ENCODE results near the gene MICAL1.

MICAL1 gene

DNA sequence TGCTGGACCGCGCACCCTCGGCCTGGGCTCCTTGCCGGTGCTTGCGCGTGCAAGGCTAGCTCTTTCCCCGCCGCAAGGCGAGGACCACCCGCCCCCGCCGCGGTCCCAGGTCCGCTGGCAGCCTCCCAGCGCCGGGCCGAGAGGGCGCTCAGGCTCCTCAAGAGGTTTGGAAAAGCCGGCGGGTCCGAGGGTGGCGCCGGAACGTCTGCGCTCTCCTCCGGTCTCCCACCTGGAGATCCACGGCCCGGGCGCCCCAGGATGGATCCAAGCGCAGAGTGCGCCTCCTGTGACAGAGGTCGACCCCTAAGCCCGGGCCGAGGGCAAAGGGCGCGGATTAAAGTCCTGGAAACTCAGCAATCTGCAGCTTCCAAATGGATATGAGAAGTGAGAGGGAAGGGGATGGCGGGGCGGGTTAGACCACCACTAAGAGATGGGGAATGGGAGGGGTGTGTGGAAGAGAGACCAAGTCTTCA, 575 bp upstream of the MICAL1 start (continued):
- no peak; the same call in none of the 2 replicates for TF ChIP-seq SP7 (tag by site-specific recombination; IDR thresholded peaks at IDR 0.05)
- TF ChIP-seq ZNF184 (tag by site-specific recombination; IDR thresholded peaks at IDR 0.05) = no peak
- TF ChIP-seq ZNF521 (tag by site-specific recombination; IDR thresholded peaks at IDR 0.05) = no peak
- TF ChIP-seq, protein P1, sequence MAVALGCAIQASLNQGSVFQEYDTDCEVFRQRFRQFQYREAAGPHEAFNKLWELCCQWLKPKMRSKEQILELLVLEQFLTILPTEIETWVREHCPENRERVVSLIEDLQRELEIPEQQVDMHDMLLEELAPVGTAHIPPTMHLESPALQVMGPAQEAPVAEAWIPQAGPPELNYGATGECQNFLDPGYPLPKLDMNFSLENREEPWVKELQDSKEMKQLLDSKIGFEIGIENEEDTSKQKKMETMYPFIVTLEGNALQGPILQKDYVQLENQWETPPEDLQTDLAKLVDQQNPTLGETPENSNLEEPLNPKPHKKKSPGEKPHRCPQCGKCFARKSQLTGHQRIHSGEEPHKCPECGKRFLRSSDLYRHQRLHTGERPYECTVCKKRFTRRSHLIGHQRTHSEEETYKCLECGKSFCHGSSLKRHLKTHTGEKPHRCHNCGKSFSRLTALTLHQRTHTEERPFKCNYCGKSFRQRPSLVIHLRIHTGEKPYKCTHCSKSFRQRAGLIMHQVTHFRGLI (tag by site-specific recombination; IDR thresholded peaks at IDR 0.05) = no peak
- TF ChIP-seq ZNF394 (tag by site-specific recombination; IDR thresholded peaks at IDR 0.05; ENCODE audit: borderline replicate concordance) = no peak
- TF ChIP-seq, protein P2, sequence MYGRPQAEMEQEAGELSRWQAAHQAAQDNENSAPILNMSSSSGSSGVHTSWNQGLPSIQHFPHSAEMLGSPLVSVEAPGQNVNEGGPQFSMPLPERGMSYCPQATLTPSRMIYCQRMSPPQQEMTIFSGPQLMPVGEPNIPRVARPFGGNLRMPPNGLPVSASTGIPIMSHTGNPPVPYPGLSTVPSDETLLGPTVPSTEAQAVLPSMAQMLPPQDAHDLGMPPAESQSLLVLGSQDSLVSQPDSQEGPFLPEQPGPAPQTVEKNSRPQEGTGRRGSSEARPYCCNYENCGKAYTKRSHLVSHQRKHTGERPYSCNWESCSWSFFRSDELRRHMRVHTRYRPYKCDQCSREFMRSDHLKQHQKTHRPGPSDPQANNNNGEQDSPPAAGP (tag by site-specific recombination; IDR thresholded peaks at IDR 0.05) = 0 out of 2 replicates have a peak, but pooled peaks have one; percentile 46
- TF ChIP-seq, protein P3, sequence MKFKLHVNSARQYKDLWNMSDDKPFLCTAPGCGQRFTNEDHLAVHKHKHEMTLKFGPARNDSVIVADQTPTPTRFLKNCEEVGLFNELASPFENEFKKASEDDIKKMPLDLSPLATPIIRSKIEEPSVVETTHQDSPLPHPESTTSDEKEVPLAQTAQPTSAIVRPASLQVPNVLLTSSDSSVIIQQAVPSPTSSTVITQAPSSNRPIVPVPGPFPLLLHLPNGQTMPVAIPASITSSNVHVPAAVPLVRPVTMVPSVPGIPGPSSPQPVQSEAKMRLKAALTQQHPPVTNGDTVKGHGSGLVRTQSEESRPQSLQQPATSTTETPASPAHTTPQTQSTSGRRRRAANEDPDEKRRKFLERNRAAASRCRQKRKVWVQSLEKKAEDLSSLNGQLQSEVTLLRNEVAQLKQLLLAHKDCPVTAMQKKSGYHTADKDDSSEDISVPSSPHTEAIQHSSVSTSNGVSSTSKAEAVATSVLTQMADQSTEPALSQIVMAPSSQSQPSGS (tag by site-specific recombination; IDR thresholded peaks at IDR 0.05; ENCODE audit: low read depth) = no peak
- no peak for TF ChIP-seq ZNF768 (tag by site-specific recombination; IDR thresholded peaks at IDR 0.05)
- TF ChIP-seq, protein P4, sequence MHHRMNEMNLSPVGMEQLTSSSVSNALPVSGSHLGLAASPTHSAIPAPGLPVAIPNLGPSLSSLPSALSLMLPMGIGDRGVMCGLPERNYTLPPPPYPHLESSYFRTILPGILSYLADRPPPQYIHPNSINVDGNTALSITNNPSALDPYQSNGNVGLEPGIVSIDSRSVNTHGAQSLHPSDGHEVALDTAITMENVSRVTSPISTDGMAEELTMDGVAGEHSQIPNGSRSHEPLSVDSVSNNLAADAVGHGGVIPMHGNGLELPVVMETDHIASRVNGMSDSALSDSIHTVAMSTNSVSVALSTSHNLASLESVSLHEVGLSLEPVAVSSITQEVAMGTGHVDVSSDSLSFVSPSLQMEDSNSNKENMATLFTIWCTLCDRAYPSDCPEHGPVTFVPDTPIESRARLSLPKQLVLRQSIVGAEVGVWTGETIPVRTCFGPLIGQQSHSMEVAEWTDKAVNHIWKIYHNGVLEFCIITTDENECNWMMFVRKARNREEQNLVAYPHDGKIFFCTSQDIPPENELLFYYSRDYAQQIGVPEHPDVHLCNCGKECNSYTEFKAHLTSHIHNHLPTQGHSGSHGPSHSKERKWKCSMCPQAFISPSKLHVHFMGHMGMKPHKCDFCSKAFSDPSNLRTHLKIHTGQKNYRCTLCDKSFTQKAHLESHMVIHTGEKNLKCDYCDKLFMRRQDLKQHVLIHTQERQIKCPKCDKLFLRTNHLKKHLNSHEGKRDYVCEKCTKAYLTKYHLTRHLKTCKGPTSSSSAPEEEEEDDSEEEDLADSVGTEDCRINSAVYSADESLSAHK (tag by site-specific recombination; IDR thresholded peaks at IDR 0.05) = 0 out of 2 replicates have a peak, but pooled peaks have one; percentile 17
- TF ChIP-seq, protein P5, sequence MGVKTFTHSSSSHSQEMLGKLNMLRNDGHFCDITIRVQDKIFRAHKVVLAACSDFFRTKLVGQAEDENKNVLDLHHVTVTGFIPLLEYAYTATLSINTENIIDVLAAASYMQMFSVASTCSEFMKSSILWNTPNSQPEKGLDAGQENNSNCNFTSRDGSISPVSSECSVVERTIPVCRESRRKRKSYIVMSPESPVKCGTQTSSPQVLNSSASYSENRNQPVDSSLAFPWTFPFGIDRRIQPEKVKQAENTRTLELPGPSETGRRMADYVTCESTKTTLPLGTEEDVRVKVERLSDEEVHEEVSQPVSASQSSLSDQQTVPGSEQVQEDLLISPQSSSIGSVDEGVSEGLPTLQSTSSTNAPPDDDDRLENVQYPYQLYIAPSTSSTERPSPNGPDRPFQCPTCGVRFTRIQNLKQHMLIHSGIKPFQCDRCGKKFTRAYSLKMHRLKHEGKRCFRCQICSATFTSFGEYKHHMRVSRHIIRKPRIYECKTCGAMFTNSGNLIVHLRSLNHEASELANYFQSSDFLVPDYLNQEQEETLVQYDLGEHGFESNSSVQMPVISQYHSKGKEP (tag by site-specific recombination; IDR thresholded peaks at IDR 0.05) = no peak
- no peak for TF ChIP-seq ZNF354C (tag by site-specific recombination; IDR thresholded peaks at IDR 0.05; ENCODE audit: borderline replicate concordance, low read depth)
- no peak for TF ChIP-seq ZNF239 (tag by site-specific recombination; IDR thresholded peaks at IDR 0.05)
- no peak for TF ChIP-seq GLI4 (tag by site-specific recombination; IDR thresholded peaks at IDR 0.05)
- peak; percentile 30; the same call in 1 of the 2 replicates for TF ChIP-seq GLIS1 (tag by site-specific recombination; IDR thresholded peaks at IDR 0.05)
- TF ChIP-seq, protein P6, sequence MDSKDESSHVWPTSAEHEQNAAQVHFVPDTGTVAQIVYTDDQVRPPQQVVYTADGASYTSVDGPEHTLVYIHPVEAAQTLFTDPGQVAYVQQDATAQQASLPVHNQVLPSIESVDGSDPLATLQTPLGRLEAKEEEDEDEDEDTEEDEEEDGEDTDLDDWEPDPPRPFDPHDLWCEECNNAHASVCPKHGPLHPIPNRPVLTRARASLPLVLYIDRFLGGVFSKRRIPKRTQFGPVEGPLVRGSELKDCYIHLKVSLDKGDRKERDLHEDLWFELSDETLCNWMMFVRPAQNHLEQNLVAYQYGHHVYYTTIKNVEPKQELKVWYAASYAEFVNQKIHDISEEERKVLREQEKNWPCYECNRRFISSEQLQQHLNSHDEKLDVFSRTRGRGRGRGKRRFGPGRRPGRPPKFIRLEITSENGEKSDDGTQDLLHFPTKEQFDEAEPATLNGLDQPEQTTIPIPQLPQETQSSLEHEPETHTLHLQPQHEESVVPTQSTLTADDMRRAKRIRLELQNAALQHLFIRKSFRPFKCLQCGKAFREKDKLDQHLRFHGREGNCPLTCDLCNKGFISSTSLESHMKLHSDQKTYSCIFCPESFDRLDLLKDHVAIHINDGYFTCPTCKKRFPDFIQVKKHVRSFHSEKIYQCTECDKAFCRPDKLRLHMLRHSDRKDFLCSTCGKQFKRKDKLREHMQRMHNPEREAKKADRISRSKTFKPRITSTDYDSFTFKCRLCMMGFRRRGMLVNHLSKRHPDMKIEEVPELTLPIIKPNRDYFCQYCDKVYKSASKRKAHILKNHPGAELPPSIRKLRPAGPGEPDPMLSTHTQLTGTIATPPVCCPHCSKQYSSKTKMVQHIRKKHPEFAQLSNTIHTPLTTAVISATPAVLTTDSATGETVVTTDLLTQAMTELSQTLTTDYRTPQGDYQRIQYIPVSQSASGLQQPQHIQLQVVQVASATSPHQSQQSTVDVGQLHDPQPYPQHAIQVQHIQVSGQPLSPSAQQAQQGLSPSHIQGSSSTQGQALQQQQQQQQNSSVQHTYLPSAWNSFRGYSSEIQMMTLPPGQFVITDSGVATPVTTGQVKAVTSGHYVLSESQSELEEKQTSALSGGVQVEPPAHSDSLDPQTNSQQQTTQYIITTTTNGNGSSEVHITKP (tag by site-specific recombination; IDR thresholded peaks at IDR 0.05) = no peak
- TF ChIP-seq ZNF366 (tag by site-specific recombination; conservative IDR thresholded peaks at IDR 0.05) = no peak
- TF ChIP-seq ZNF837 (tag by site-specific recombination; IDR thresholded peaks at IDR 0.05) = no peak
- TF ChIP-seq ZNF626 (tag by site-specific recombination; IDR thresholded peaks at IDR 0.05) = no peak
- no peak for TF ChIP-seq SALL2 (tag by site-specific recombination; IDR thresholded peaks at IDR 0.05; ENCODE audit: borderline replicate concordance)
- no peak for TF ChIP-seq ZNF549 (tag by site-specific recombination; IDR thresholded peaks at IDR 0.05)
- TF ChIP-seq, protein P7, sequence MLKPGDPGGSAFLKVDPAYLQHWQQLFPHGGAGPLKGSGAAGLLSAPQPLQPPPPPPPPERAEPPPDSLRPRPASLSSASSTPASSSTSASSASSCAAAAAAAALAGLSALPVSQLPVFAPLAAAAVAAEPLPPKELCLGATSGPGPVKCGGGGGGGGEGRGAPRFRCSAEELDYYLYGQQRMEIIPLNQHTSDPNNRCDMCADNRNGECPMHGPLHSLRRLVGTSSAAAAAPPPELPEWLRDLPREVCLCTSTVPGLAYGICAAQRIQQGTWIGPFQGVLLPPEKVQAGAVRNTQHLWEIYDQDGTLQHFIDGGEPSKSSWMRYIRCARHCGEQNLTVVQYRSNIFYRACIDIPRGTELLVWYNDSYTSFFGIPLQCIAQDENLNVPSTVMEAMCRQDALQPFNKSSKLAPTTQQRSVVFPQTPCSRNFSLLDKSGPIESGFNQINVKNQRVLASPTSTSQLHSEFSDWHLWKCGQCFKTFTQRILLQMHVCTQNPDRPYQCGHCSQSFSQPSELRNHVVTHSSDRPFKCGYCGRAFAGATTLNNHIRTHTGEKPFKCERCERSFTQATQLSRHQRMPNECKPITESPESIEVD (tag by site-specific recombination; IDR thresholded peaks at IDR 0.05) = no peak
- TF ChIP-seq, protein P8, sequence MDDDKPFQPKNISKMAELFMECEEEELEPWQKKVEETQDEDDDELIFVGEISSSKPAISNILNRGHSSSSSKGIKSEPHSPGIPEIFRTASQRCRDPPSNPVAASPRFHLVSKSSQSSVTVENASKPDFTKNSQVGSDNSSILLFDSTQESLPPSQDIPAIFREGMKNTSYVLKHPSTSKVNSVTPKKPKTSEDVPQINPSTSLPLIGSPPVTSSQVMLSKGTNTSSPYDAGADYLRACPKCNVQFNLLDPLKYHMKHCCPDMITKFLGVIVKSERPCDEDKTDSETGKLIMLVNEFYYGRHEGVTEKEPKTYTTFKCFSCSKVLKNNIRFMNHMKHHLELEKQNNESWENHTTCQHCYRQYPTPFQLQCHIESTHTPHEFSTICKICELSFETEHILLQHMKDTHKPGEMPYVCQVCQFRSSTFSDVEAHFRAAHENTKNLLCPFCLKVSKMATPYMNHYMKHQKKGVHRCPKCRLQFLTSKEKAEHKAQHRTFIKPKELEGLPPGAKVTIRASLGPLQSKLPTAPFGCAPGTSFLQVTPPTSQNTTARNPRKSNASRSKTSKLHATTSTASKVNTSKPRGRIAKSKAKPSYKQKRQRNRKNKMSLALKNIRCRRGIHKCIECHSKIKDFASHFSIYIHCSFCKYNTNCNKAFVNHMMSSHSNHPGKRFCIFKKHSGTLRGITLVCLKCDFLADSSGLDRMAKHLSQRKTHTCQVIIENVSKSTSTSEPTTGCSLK (tag by site-specific recombination; IDR thresholded peaks at IDR 0.05) = no peak
- TF ChIP-seq SCRT1 (tag by site-specific recombination; IDR thresholded peaks at IDR 0.05; ENCODE audit: borderline replicate concordance) = no peak
